HEK293T (cell line): ENCODE measurements around the gene LIN54.

ENCODE experiments used
- BHLHE40 ChIP-seq: fragments of 450-650 bp; IDR thresholded peaks from 2 replicates; pipeline ENCODE4 v1.6.1; 2016; ENCODE audit warnings: mild to moderate bottlenecking, moderate library complexity, borderline replicate concordance
- CTBP1 ChIP-seq: fragments of 450-650 bp; IDR thresholded peaks from 2 replicates; pipeline ENCODE4 v1.6.1; 2016; ENCODE audit warnings: borderline replicate concordance
- ELF4 ChIP-seq: fragments of 450-650 bp; IDR thresholded peaks from 2 replicates; pipeline ENCODE4 v1.6.1; 2017; ENCODE audit warnings: antibody characterized with exemption
- FOXA1 ChIP-seq: fragments of 450-650 bp; IDR thresholded peaks from 2 replicates; pipeline ENCODE4 v1.6.1; 2016; ENCODE audit warnings: mild to moderate bottlenecking
- FOXK2 ChIP-seq: fragments of 450-650 bp; IDR thresholded peaks from 2 replicates; pipeline ENCODE4 v1.6.1; 2016; ENCODE audit warnings: mild to moderate bottlenecking
- FOXM1 ChIP-seq: fragments of 450-650 bp; IDR thresholded peaks from 2 replicates; pipeline ENCODE4 v1.6.1; 2017; ENCODE audit warnings: mild to moderate bottlenecking, borderline replicate concordance
- L3MBTL2 ChIP-seq: fragments of 450-650 bp; conservative IDR thresholded peaks from 2 replicates; pipeline ENCODE4 v1.6.1; 2016; ENCODE audit warnings: mild to moderate bottlenecking
- LEF1 ChIP-seq: fragments of 450-650 bp; IDR thresholded peaks from 2 replicates; pipeline ENCODE4 v1.6.1; 2017; ENCODE audit warnings: mild to moderate bottlenecking, borderline replicate concordance
- NFRKB ChIP-seq: fragments of 450-650 bp; IDR thresholded peaks from 2 replicates; pipeline ENCODE4 v1.6.1; 2016; ENCODE audit warnings: mild to moderate bottlenecking, moderate library complexity
- SP1 ChIP-seq: fragments of 450-650 bp; IDR thresholded peaks from 2 replicates; pipeline ENCODE4 v1.6.1; 2017
- SUZ12 ChIP-seq: fragments of 450-650 bp; IDR thresholded peaks from 2 replicates; pipeline ENCODE4 v1.6.1; 2016; ENCODE audit warnings: mild to moderate bottlenecking
- TARDBP ChIP-seq: fragments of 450-650 bp; IDR thresholded peaks from 2 replicates; pipeline ENCODE4 v1.6.1; 2016
- ZNF384 ChIP-seq: fragments of 450-650 bp; IDR thresholded peaks from 2 replicates; pipeline ENCODE4 v1.6.1; 2016
- TF ChIP-seq, protein P1 (sequence below): fragments of 450-650 bp; IDR thresholded peaks from 2 replicates; pipeline ENCODE4 v1.6.1; 2016

DNA sequence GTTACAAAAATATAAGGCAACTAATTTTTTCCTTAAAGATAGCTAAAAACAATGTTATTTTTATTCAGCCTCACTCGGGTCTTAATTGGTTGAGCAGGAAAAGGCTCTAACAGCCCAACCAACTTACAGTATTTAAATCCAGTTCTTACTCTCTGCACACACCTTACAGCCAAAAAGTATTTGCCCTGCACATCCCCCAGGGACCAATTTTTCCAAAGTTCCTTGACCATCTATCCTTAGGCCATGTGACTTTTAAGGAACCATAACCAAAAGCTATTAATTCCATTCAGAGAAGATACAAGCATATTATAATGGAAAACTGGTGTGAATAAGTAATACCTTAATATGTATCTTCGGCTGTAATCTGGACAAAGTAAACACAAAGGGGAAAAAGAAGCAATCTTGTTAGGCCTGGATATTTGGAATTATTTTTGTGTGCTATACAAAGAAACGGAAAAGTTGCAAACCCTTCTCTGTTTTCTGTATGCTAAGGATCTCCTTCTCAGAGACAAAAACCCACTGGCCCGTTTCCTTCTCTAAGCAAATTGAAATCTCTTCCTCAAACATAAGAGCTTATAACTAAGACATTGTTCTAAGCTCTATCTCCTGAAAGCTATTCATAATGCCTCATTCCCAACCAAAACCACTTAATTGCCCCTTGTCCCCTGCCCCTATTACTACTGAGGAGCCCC is 111.1 kb downstream of the LIN54 start:
- no peak for TF ChIP-seq ELF4
- TF ChIP-seq, protein P1, sequence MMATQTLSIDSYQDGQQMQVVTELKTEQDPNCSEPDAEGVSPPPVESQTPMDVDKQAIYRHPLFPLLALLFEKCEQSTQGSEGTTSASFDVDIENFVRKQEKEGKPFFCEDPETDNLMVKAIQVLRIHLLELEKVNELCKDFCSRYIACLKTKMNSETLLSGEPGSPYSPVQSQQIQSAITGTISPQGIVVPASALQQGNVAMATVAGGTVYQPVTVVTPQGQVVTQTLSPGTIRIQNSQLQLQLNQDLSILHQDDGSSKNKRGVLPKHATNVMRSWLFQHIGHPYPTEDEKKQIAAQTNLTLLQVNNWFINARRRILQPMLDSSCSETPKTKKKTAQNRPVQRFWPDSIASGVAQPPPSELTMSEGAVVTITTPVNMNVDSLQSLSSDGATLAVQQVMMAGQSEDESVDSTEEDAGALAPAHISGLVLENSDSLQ, result no peak
- no peak for TF ChIP-seq TARDBP
- TF ChIP-seq L3MBTL2, result no peak
- no peak for TF ChIP-seq SUZ12
- no peak for TF ChIP-seq BHLHE40
- no peak for TF ChIP-seq FOXA1
- TF ChIP-seq CTBP1, result no peak
- no peak for TF ChIP-seq FOXM1
- no peak for TF ChIP-seq ZNF384
- TF ChIP-seq SP1, result no peak
- TF ChIP-seq FOXK2, result no peak
- no peak for TF ChIP-seq LEF1
- TF ChIP-seq NFRKB, result no peak
